Activated CD4-positive, alpha-beta T cell treated with anti-CD3 and anti-CD28 coated beads for 24 hours (primary cell): ENCODE data around the gene GATD1.

Source experiments
- DNase-seq, 2 donors: peaks; one replicate each; pipeline ENCODE4 v3.0.0-alpha.2; 2020; ENCODE audit warnings: low read depth in 2 of 2

The GATD1 gene

DNA sequence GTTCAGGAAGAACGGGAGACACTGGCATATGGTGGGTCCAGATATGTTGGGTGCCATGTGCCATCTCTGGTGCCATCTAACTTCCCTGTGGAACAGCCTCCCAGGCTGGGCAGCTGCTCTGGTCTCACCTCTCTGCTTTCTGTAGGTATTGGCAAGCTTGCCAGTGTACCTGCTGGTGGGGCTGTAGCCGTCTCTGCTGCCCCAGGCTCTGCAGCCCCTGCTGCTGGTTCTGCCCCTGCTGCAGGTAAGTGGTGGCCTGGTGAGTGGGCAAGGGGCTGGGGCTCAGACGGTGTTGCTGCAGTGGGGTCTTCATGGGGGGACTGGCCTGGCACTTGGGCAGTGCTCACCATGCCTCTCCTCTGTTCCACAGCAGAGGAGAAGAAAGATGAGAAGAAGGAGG lies 35.1 kb upstream of the GATD1 start:
- DNase-seq = no peak

DNA sequence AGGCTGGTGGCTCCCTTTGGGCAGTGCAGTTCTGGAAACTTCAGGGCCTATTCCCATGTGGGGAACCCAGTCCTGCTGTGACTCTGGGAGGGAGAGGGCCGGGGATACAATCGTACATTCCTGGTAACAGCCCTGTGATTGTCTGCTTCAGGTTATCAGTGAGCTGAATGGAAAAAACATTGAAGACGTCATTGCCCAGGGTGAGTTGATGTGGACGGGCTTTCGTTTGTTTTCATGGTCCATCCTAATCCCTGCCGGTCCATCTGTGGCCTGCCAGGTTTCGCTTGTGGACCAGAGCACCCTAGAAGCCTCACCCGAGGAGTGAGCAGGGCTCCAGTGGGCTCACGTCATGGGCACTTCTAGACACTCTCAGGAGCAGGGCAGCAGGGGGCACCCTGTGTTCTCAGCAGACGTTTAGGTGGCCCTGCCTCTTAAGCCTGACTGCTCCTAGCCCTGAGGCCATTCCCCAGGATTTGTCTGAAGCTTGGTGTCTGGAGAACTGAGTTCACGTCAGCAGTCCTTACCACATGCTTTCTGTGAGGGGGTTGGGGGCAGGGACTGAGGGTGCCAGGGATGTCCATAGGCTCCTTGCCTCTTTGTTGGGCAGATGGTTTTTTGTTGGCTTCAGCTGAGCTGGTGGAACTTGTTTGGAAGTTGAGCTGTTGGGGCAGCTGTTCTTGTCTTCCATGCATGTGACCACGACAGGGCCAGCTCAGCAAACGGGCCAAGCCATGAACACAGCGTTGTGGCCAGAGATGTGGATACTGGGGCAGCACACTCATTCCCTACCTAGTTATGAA lies 34.4 kb upstream of the GATD1 start:
- no peak for DNase-seq

DNA sequence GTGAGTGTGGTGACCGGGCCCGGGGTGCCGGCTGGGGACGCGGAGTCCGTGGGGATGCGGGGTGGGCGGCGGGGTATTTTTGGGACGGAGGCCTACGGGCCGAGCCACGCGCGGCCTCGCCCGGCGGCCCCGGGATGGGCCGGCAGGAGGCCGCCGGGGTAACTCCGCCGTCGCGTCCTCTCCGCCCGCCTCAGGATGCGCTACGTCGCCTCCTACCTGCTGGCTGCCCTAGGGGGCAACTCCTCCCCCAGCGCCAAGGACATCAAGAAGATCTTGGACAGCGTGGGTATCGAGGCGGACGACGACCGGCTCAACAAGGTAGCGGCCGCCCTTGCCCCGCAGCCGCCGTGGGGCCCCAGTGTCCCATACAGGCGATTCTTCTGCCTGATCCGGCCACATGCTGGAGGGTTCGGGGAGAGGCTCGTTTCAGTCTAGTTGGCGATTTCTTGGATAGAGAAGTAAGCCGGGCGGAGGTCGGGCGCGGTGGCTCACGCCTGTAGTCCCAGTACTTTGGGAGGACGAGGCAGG lies 32.8 kb upstream of the GATD1 start:
- no peak for DNase-seq

DNA sequence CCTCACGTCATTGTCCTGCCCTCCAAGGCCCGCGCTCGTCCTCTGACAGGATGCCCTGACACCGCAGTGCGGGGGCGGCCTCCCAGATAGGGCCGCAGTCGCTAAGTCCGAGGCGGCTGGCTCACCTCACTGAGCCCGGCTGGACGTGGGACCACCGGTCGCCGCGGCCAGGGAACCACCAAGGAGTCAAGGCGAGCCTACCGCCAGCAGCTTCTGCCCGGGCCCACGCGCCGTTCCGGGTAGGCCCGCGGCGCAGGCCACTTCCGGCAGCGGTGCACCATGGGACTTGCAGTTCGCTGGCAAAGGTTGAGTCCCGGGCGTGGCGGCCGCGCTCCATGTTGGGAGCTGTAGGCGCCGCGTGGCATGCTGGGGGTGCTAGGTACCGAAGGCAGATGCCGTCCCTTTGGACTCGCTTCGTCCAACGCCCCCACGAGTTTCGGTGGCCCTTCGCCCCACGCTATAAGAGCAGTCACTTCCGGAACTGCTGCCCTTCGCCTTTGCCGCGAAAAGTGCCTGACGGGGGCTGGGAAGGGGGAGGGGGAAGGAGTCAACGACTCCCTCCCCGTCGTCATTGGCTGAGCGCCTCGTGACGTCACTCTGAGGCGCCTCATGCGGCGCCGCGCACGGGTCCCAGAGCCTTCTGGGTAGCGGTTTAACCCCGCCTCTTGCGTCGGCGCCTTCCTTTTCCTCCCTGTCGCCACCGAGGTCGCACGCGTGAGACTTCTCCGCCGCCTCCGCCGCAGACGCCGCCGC lies 32.2 kb upstream of the GATD1 start, which contains the start of gene RPLP2:
TSS of gene RPLP2 (plus strand) at position 681 of the 753 bp plus-strand sequence. CDS start 268 bp downstream, outside the sequence.
- peak; percentile 94 to 97 for DNase-seq

DNA sequence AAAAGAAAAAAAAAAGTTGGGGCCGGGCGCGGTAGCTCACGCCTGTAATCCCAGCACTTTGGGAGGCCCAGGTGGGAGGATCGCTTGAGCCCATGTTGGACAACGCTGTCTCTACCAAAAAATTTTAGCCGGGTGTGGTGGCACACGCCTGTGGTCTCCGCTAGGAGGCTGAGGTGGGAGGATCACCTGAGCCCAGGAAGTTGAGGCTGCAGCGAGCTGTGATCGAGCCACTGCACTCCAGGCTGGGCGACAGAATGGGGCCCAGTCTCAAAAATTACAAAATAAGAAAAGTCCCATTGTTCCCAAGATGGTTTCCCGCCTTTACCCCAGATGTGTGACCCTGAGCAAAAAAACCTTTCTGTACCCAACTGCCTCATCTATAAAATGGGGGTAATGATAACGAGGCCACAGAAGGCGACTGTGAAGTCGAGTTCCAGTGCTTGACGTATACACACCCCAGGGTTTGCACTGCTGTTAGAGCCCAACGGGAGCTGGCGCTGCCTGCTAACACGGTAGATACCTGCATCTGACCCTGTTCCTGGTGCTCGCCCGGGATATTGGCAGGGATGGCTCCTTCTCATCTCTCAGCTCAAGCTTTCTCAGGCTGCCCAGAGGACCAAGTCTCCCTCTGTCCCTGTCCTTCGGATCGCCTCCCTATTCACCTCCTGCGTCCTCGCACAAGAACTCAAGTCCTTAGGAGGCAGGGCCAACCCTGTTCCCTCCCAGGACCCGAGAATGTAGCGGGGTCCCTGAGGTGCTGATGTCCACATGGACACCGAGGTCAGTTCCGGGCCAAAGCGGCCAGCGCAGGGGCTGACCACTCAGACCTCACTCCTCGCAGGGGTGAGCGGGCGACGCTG lies 31.4 kb upstream of the GATD1 start:
- DNase-seq = no peak

DNA sequence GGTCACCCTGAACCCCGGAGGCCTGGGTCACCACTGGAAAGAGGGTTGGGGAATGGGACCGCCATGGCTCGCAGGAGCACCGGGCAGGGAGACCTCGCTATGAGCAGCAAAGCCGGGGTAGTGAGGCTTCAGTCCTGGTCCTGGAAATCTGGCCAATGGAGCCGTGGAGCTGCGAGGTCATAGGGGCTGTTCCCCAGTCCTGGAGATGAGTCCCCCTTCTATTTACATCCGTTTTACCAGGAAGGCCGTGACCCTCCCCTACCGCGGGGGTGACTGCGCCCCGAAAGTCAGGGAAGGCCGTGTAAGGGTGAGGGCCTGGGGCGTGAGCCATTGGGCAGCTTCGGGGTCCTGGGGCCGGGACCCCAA lies 27.3 kb upstream of the GATD1 start:
- no peak for DNase-seq

DNA sequence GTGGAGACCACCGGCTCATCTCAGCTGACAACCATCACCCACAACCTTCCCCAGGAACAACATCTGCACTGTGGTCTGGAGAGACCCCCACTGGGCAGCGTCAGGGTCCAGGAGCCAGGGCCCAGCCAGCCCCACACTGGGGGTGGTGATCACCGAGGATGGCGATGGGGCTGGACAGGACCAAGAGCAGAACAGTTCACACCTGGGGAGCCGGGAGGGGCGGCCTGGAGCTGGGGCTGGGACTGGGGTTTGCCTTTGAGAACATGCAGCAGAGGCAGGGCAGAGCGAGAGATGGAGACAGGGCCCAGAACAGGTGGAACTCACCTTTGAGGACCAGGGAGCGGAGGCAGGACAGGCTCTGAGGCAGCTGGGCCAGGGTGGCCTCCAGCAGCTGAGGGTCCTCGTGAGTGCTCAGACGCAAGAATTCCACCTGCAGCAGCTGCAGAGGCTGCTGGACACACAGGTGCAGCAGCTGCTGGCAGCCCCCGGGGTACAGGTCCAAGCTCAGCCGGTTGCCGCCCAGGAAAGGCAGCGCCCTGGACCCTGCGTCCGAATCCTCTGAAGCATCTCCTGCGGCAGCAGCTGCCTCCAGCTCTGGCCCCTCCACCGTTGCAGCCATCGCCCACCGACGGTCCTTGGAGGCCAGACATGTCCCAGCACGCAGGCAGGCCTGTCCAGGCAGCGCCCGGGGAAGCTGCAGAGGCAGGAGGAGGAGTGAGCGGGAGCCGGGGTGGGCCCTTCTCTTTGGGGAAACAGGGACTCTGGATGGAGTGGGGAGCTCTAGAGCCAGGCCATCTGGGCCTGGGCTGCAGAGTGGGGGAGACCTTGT lies 26.7 kb upstream of the GATD1 start:
- no peak for DNase-seq

DNA sequence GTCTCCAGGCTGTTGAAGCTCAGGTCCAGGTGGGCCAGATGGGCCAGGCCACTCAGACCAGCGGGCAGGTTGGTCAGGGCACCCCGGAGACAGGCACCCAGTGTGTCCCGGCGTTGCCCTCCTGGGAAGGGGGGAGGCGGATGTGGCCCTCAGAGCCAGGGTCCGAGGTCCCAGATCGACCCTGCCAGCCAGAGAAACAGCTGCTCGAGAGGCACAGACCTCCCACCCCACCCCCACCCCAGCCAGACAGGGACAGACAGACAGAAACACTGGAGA lies 26.1 kb upstream of the GATD1 start:
- DNase-seq = no peak

DNA sequence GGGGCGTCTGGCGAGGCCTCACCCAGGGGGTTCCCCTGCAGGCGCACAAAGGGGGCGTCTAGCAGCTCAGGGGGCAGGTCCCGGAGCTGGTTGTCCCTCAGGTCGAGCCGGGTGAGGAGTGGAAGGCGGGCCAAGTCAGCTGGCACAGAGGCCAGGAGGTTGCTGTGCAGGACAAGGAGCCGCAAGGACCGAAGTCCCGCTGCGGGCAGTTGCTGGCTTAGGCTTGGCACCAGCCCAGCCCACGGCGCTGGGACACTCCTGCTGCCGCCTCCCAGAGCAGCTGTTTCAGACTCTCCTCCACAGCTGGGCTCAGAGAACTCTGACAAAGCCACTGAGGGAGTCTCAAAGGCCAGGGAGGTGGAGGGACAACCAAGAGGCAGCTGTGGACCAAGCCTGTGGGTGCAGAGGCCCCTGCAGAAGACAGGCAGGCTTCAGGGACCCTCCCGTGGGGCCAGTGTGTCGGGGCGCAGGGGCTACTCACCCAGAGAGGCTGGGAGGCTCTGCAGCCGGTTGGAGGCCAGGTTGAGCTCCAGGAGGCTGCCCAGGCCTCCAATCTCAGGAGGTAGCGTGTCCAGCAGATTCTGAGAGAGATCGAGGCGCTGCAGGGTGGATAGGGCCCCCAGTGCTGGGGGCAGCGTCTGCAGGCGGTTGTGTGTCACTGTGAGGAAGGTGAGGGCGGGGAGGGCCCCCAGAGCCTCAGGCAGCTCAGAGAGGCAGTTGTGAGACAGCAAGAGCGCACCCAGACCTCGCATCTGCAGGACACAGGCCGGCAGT lies 25.6 kb upstream of the GATD1 start:
- DNase-seq = no peak

DNA sequence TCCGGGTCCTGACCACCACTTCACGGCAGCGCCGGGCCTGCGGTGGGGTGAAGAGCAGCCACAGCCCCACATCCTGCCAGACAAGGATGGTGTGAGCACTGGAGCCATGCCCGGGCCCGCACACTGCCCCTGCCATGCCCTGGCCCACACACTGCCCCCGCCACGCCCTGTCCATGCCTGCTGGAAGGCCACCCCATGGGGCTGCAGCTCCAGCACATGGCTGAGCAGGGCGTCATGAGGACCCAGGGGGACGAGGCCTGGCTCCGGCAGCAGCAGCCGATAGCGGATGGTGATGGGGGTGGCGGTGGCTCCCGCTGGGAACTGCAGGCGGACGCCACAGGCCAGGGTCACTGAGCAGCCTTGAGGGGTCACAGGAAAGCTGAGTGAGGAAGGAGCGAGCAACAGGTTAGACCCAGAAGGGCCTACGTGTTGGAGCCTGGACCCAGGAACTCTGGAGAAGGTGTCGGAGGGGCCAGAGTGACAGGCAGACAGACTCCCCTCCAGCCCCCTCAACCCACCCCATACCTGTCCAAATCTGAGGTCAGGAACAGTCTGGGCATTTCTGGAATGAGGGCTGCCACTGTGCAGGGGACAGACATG lies 24.8 kb upstream of the GATD1 start:
- DNase-seq = no peak

DNA sequence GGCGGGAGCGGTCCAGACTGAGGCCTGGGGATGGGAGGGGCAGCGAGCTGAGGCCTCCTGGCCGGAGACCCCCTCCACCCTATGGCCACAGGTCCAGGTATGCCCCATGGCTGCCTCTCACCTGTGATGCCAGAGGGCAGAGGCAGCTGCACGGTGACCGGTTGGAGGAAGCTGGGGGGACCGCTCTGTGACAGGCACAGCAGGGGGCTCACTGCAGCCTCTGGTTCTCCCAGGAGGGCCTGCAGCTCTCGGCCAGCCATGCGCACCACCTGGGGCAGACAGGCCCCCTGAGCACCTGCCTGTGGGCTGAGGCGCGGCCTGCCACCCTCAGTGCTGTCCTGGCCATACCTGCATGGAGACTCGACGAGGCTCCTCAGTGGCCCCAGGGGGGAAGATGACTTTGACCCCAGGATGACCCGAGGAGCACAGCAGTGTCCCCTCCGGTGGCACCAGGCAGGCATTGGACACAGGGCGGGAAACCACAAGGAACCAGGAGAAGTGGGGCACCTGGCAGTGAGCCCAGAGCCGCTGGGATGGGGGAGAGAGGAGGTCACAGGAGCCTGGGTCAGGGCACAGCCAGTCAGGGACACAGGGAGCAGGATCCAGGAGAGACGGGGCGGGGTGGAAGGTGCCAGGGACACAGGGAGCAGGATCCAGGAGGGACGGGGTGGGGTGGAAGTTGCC lies 24.0 kb upstream of the GATD1 start:
- DNase-seq = no peak

DNA sequence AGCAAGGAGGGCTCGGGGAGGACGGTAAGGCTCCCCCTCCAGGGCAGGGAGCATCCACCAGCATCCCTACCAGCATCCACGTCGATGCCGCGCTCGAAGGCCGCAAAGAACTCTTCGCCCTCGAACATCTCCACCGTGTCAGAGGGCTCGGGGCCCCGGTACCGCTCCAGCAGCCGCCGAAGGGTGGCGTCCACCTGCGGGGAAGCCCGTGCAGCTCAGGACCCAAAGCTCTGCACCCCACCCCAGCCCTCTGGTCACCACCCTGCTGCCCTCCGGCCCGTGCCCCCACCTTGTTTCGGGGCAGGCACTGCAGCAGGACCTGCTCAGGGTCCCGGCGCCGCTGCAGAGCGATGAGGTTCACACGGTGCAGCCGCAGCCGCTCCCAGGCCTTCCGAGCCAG lies 23.2 kb upstream of the GATD1 start:
- no peak for DNase-seq

DNA sequence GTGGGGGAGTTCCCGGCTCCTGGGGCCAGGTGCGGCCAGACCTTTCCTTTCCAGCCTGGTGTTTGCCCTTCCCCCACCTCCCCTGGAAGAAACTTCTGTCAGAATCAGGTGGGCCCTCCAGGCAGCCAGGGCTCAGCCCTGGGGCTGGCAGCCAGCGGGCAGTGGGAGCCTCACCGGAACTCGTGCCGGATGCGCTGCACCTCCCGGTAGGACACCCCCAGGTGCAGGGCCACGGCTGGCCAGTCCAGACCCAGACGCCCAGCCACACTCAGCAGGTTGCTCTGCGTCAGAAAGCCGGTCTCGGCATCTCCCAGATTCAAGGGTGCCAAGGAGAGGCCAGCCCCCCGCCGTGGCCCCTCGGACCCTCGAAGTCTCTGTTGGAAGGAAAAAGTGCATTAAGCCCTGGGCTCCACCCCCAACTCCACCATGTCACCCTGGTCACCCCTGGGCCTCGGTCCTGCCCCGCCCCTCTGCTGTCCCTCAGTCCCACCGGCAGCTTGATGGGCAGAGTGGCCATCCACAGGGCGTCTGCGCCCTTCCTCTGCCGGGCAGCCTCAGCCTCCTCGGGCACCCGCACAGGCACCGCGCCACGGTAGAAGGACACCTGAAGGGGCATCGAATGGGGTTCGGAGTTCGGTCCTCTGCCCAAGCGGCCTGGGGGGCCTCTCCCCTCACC lies 22.5 kb upstream of the GATD1 start:
- DNase-seq = no peak

DNA sequence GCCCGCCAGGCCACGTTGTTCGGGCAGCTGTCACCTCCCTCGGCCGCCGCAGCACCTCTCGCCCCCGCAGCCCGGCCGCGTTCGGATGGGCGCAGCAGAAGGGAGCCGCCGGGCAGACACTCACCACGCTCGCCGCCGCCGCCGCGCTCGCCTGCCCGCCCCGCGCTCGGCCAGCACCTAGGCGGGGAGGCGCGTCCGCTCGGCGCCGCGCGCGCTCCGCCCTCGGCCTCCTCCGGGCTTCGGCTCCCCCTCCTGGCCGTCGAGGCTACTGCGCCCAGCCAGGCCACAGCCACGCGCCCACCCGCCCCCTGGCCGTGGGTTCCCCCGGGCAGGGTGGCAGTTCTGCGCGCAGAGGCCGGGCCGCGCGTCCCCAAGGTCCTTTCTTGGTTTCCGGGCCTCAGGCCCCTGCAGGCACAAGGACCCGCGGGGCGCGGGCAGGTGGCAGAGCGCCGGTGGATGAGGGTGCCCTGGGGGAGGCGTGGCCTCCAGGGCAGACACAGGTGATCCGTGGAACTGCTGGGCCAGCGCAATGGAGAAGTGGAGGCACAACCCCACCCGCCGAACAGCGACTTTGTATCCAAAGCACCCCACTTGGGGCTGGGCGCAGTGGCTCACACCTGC lies 20.9 kb upstream of the GATD1 start, which contains the start of gene SLC25A22:
TSS of gene SLC25A22 (minus strand) at position 189 of the 621 bp plus-strand sequence. CDS start 3,275 bp downstream, outside the sequence.
- DNase-seq = peak; percentile 80 to 82

DNA sequence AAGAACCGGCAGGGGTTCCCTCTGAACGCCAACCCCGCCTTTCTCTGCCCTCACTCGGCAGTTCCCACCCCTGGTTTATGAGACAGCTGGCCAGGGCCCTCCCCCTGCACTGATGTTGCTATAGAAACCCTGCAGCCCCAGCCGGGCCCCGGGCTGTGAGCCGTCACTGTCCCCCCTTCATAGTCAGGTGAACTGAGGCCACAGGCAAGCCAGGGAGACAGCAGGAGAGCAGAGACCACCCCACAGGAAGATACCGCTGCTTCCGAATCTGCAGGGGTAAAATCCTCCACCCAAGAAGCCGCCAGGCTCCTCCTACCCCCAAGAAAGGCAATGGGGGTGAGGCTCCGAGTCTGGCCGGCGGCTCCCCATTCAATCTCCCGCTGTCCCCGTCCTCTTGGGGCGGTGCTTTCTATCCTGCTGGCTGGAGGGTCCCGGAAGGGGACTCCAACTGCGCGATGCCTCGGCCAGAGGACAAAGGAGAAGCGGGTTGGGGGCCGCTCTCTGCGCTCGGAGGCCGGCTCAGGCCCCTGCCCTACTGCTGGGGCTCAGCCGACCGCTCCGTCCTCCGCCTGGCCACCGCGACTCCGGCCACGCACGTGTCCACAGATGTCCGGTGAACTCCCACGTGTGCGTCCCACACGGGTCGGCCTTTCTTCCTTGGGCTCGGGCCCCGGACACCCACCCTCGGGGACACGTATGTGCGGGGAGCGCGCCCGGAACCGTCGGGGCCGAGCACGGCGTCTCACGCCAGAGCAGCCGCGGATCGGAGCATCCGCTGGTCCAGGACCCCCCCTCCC lies 20.2 kb upstream of the GATD1 start:
- peak; percentile 56 to 72 for DNase-seq

DNA sequence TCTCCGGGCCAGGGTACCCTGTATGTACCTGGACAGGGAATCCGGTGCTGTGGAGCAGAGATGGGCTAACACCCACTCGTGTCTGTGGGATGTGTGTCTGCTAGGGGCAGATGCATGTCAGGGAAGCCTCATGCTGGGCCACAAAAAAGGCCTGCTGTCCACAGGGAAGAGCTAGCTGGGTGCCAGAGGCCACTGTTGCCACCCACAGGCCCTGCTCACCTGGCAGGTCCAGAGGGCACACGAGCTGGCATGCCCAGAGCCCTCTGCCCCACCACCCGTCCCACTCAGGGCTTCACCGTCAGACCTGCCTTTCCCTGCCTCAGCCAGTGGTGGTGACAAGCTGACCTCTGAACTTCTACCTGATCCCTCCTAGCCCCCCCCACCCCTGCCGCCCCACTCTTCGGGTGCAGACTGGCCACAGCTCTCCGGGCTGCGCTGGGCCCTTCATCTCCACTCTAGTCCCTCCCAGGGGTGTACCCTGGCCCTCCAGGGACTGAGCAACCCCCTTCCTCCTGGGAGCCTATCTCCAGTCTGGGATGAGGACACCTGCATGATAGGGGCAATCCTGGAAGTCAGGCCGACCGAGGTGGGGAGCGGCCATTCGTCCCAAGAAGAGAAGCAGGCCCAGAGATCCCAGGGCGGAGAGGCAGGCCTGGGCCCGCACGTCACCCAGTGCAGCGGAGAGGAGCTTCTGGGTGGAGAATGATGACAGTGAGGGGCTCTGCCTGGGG lies 19.4 kb upstream of the GATD1 start:
- DNase-seq = no peak
